Psoas muscle (tissue), 8 donors: ENCODE data around the gene NIP7. TPM values are rescaled to one million over a fixed set of nuclear protein-coding genes. Genes with fewer than 3 reads are reported as not detected.
"Not testable (repeated sequence)": the region's sequence is repeated elsewhere in the genome, so short reads cannot be mapped to it uniquely, and the experiment has no call there.

ENCODE experiments used
- ATAC-seq, 4 donors: fragments of 200-7000 bp; cut with Tn5 transposase; one replicate each; pipeline ENCODE4 v1.9.1; 2020; ENCODE audit warnings: moderate library complexity in 3 of 4, mild to moderate bottlenecking in 2 of 4
- DNase-seq, 2 donors: peaks; one replicate each; pipeline ENCODE4 v3.0.0-alpha.2; 2020
- H3K27ac ChIP-seq: fragments of 200-600 bp; one replicate; pipeline ENCODE4 v1.8.0; 2022
- H3K27me3 ChIP-seq, 3 donors: fragments of 200-600 bp in 1 of 3; one replicate each; pipeline versions ENCODE4 v1.6.1 to v1.8.0; 2013 to 2022; ENCODE audit warnings: low read length in 2 of 3, mild to moderate bottlenecking in 2 of 3, moderate library complexity in 1 of 3; ENCODE audit not compliant: insufficient read depth in 3 of 3
- H3K36me3 ChIP-seq, 2 donors: fragments of 200-600 bp in 1 of 2; one replicate each; pipeline versions ENCODE4 v1.6.1 to v1.8.0; 2013 to 2022; ENCODE audit warnings: low read depth in 1 of 2, mild to moderate bottlenecking in 1 of 2, moderate library complexity in 1 of 2; ENCODE audit not compliant: insufficient read depth in 1 of 2
- H3K4me1 ChIP-seq: fragments of 200-600 bp; one replicate; pipeline ENCODE4 v1.8.0; 2022
- H3K4me3 ChIP-seq: fragments of 200-600 bp; one replicate; pipeline ENCODE4 v1.8.0; 2022; ENCODE audit warnings: mild to moderate bottlenecking
- H3K9me3 ChIP-seq: fragments of 200-600 bp; one replicate; pipeline ENCODE4 v1.8.0; 2022
- CTCF ChIP-seq: fragments of 200-600 bp; IDR thresholded peaks from one replicate; pipeline ENCODE4 v1.8.0; 2022; ENCODE audit warnings: antibody characterized with exemption
- WGBS, 3 donors: extraction: QIAGEN DNeasy Blood & Tissue Kit; methylation state at CpG; one replicate each; pipeline versions ENCODE4 v1.1.6 to v1.1.7; 2013; 5-methylcytosine and 5-hydroxymethylcytosine counted together
- intact Hi-C, 2 donors: fragments of 100-400 bp; cut with DNase I; formaldehyde crosslinking; loops; one replicate each; pipeline versions ENCODE4 v1.11.0 to v1.14.2; 2022
- polyA plus RNA-seq, 3 donors: library from polyadenylated mRNA; stranded (reverse); fragments of 200-250 nt; gene quantifications; one replicate each; pipeline ENCODE4 v1.2.3, GENCODE V29; 2013
- total RNA-seq, 4 donors: library from RNA; stranded (reverse); fragmentation: NEBNext Ultra II Directional in 2 of 4; extraction: Animal tissue kit (Norgen Biotek cat#: 25700) in 2 of 4; gene quantifications; one replicate each; pipeline versions ENCODE4 v1.2.1 to v1.2.4, GENCODE V29; 2021 to 2023
- donor health status: healthy with polysubstance abuse.
- donor health status: DM: no; HTN: no; CAD: no; lungs with moderate emphysema.
- donor health status: Bipolar disorder and iron deficiency.
- donor health status: healthy.
- donor health status: DM: yes; HTN: yes; CAD: no.
- donor health status: DM: no; HTN: no; CAD: no.
- donor health status: DM: no; HTN: no; CAD: no.
- donor health status: DM: yes; HTN: yes; CAD: no.

NIP7 gene
- total and polyA plus RNA-seq, 7 donors: 9.2 to 24.8 (median 16.6) TPM

- H3K9me3 ChIP-seq: no peaks in the 10 kb centered on the region
- ATAC-seq (no peak), DNase-seq (no peak)
- no peaks in the 10 kb centered on the region for H3K27me3 ChIP-seq
- peaks cover 0 to 65% of the 10 kb centered on the region in 2 donors for H3K36me3 ChIP-seq
- TF ChIP-seq CTCF: no peak
- no peak overlapping the region for H3K4me3 ChIP-seq
- 86 to 90% (median 87%) methylated on average over 6 of the region's 6 CpGs for WGBS, 3 donors
- intact Hi-C loops: no loop called here
- H3K4me1 ChIP-seq: no peaks in the 10 kb centered on the region
- H3K27ac ChIP-seq: no peak overlapping the region
Observed at GRCh38 chr16:69350536-69351133, 11.1 kb downstream of the NIP7 start.

GRCh38 chr16:69351309-69352027 lies 11.9 kb downstream of the NIP7 start, which contains the start of gene TMED6:
Gene TMED6 (minus strand): TSS chr16:69351786. CDS start chr16:69351753, 33 bp downstream.
- Histone ChIP-seq H3K27me3 (no peaks in the 10 kb centered on the region), H3K9me3 (no peaks in the 10 kb centered on the region), H3K4me1 (peaks cover 5% of the 10 kb centered on the region), H3K27ac (no peak within 1 kb of the TSS), H3K4me3 (no peak within 1 kb of the TSS), H3K36me3 (peaks cover 2 to 65% of the 10 kb centered on the region in 2 donors)
- ATAC-seq: no peak
- WGBS, 3 donors: 82 to 89% (median 85%) methylated on average over 12 of the region's 12 CpGs
- no peak for DNase-seq
- intact Hi-C loops: no loop called here
- no peak for TF ChIP-seq CTCF

- H3K27me3 ChIP-seq, H3K4me3 ChIP-seq, intact Hi-C loops, ATAC-seq, H3K27ac ChIP-seq, DNase-seq, H3K9me3 ChIP-seq: not testable (repeated sequence)
- Histone ChIP-seq H3K36me3 (peaks cover 2 to 52% of the 10 kb centered on the region in 2 donors), H3K4me1 (peaks cover 13% of the 10 kb centered on the region)
- 96 to 97% (median 97%) methylated on average over 9 of the region's 9 CpGs for WGBS, 3 donors
Observed at GRCh38 chr16:69360070-69360469, 20.5 kb downstream of the NIP7 start.

- H3K9me3 ChIP-seq: no peaks in the 10 kb centered on the region
- H3K4me1 ChIP-seq: no peaks in the 10 kb centered on the region
- DNase-seq (no peak), ATAC-seq (peak in 1 of 4 donors; percentile 41)
- WGBS, 3 donors: 84 to 92% (median 89%) methylated on average over 5 of the region's 5 CpGs
- no peak overlapping the region for H3K27ac ChIP-seq
- intact Hi-C loops: no loop called here
- H3K27me3 ChIP-seq: no peaks in the 10 kb centered on the region
- no peak overlapping the region for H3K4me3 ChIP-seq
- H3K36me3 ChIP-seq: peaks cover 7 to 74% of the 10 kb centered on the region in 2 donors
- no peak for TF ChIP-seq CTCF
Observed at GRCh38 chr16:69363281-69363717, 23.7 kb downstream of the NIP7 start.

GRCh38 chr16:69364088-69364487 lies 24.5 kb downstream of the NIP7 start:
- Histone ChIP-seq H3K27me3 (no peaks in the 10 kb centered on the region), H3K9me3 (no peaks in the 10 kb centered on the region), H3K4me3 (no peak overlapping the region), H3K27ac (no peak overlapping the region), H3K36me3 (peaks cover 8 to 82% of the 10 kb centered on the region in 2 donors), H3K4me1 (no peaks in the 10 kb centered on the region)
- ATAC-seq (no peak), DNase-seq (no peak)
- intact Hi-C loops: no loop called here
- WGBS, 3 donors: 77 to 91% (median 83%) methylated on average over 2 of the region's 2 CpGs
- no peak for TF ChIP-seq CTCF
